K562 (cell line): ENCODE measurements around the gene DNAJB12. TPM values are rescaled to one million over a fixed set of nuclear protein-coding genes. Genes with fewer than 3 reads are reported as not detected.

Experiments
- ARHGAP35 ChIP-seq: fragments of 450-650 bp; IDR thresholded peaks from 2 replicates; pipeline ENCODE4 v1.6.1; 2018; ENCODE audit not compliant: partially characterized antibody
- NBN ChIP-seq: fragments of 450-650 bp; IDR thresholded peaks from 2 replicates; pipeline ENCODE4 v1.6.1; 2016; ENCODE audit warnings: low read depth, mild to moderate bottlenecking
- PHF21A ChIP-seq: fragments of 450-650 bp; IDR thresholded peaks from 2 replicates; pipeline ENCODE4 v1.6.1; 2017; ENCODE audit warnings: low read depth, borderline replicate concordance
- ZNF124 ChIP-seq: sonication (generic); formaldehyde crosslinking; IDR thresholded peaks from 2 replicates; pipeline ENCODE4 v1.8.1; 2022; ENCODE audit warnings: missing genetic modification reagents
- polyA plus RNA-seq, 8 experiments: library from polyadenylated mRNA; depleted of rRNA in 4 of 8; stranded (reverse) in 5 of 8; unstranded in 3 of 8; fragments of >200 nt; fragmentation: Nextera tagmentation in 2 of 8; fragmentation: Illumina TruSeq in 1 of 8; extraction: Ambion mirVana in 2 of 8; extraction: Trizol in 1 of 8; gene quantifications; 2 replicates each; pipeline versions ENCODE4 v1.2.1 to v1.2.3, GENCODE V29; 2011 to 2014; ENCODE audit warnings: inconsistent platforms in 1 of 8, missing spikeins in 1 of 8
- total RNA-seq, 7 experiments: library from RNA; depleted of rRNA in 6 of 7; stranded (reverse); fragments of >200 nt in 6 of 7; fragmentation: Illumina TruSeq in 2 of 7; extraction: Trizol in 2 of 7; gene quantifications; 2 replicates each; pipeline versions ENCODE4 v1.2.1 to v1.2.3, GENCODE V29; 2011 to 2021; ENCODE audit warnings: low replicate concordance in 1 of 7
- TF ChIP-seq, protein P1 (sequence below), 2 experiments: fragments of 450-650 bp; conservative IDR thresholded peaks; 2 replicates each; pipeline ENCODE4 v1.6.1; 2017; ENCODE audit warnings: mild to moderate bottlenecking in 2 of 2, moderate library complexity in 2 of 2
- TF ChIP-seq, protein P2 (sequence below): fragments of 450-650 bp; IDR thresholded peaks from one replicate; pipeline ENCODE4 v1.6.1; 2018; ENCODE audit warnings: mild to moderate bottlenecking, moderate library complexity; ENCODE audit not compliant: partially characterized antibody
- TF ChIP-seq, protein P3 (sequence below): fragments of 250-450 bp; sonication (Bioruptor Pico); IDR thresholded peaks from 2 replicates; pipeline ENCODE4 v1.8.0; 2022; ENCODE audit warnings: inconsistent platforms
- TF ChIP-seq, protein P4 (sequence below): fragments of 200-600 bp; sonication (generic); IDR thresholded peaks from one replicate; pipeline ENCODE4 v1.6.1; 2012; ENCODE audit warnings: mild to moderate bottlenecking, low read depth, low read length, inconsistent platforms
- TF ChIP-seq, protein P5 (sequence below): fragments of 200-800 bp; sonication (Bioruptor generic); IDR thresholded peaks from 2 replicates; pipeline ENCODE4 v1.6.1; 2017; ENCODE audit warnings: missing genetic modification characterization, missing compliant biosample characterization

The DNAJB12 gene
- total and polyA plus RNA-seq, 9 of the 15 experiments (the other 6 are each of a cell fraction or from before 2014, with no cell fraction given), result 3.5 to 31.5 (median 20.3) TPM

DNA sequence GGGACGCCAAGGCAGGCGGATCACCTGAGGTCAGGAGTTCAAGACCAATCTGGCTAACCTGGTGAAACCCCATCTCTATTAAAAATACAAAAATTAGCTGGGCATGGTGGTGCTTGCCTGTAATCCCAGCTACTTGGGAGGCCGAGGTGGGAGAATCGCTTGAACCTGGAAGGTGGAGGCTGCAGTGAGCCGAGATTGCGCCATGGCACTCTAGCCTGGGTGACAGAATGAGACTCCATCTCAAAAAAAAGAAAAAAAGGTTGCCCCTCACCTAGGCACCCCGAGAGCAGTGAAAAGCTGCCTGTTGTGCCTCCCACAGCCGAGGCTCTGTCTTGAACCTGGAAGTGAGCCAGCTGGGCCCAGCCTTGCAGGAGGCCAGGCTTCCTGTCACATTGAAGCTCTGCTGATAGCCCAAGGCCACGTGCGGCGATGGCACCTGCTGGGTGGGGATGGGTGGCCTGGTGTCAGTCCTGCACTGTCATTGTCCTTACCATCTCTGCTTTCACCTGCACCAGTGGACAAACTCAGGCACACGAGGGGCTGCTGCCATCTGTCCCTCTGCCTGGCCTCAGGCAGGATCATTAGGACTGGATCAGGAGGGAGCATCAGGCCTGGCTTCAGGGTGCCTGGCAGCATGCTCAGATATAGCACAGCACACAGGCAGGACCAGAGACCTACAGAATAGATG is 37.8 kb downstream of the DNAJB12 start (continued):
- TF ChIP-seq, protein P1, sequence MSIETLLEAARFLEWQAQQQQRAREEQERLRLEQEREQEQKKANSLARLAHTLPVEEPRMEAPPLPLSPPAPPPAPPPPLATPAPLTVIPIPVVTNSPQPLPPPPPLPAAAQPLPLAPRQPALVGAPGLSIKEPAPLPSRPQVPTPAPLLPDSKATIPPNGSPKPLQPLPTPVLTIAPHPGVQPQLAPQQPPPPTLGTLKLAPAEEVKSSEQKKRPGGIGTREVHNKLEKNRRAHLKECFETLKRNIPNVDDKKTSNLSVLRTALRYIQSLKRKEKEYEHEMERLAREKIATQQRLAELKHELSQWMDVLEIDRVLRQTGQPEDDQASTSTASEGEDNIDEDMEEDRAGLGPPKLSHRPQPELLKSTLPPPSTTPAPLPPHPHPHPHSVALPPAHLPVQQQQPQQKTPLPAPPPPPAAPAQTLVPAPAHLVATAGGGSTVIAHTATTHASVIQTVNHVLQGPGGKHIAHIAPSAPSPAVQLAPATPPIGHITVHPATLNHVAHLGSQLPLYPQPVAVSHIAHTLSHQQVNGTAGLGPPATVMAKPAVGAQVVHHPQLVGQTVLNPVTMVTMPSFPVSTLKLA (conservative IDR thresholded peaks at IDR 0.05), result peak; percentile 78 to 84
- no peak for TF ChIP-seq NBN
- no peak for TF ChIP-seq PHF21A
- TF ChIP-seq, protein P2, sequence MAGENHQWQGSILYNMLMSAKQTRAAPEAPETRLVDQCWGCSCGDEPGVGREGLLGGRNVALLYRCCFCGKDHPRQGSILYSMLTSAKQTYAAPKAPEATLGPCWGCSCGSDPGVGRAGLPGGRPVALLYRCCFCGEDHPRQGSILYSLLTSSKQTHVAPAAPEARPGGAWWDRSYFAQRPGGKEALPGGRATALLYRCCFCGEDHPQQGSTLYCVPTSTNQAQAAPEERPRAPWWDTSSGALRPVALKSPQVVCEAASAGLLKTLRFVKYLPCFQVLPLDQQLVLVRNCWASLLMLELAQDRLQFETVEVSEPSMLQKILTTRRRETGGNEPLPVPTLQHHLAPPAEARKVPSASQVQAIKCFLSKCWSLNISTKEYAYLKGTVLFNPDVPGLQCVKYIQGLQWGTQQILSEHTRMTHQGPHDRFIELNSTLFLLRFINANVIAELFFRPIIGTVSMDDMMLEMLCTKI, result no peak
- no peak for TF ChIP-seq ARHGAP35
- TF ChIP-seq, protein P3, sequence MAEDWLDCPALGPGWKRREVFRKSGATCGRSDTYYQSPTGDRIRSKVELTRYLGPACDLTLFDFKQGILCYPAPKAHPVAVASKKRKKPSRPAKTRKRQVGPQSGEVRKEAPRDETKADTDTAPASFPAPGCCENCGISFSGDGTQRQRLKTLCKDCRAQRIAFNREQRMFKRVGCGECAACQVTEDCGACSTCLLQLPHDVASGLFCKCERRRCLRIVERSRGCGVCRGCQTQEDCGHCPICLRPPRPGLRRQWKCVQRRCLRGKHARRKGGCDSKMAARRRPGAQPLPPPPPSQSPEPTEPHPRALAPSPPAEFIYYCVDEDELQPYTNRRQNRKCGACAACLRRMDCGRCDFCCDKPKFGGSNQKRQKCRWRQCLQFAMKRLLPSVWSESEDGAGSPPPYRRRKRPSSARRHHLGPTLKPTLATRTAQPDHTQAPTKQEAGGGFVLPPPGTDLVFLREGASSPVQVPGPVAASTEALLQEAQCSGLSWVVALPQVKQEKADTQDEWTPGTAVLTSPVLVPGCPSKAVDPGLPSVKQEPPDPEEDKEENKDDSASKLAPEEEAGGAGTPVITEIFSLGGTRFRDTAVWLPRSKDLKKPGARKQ (CRISPR knock-in tag), result no peak
- TF ChIP-seq ZNF124 (CRISPR knock-in tag), result no peak
- TF ChIP-seq, protein P4, sequence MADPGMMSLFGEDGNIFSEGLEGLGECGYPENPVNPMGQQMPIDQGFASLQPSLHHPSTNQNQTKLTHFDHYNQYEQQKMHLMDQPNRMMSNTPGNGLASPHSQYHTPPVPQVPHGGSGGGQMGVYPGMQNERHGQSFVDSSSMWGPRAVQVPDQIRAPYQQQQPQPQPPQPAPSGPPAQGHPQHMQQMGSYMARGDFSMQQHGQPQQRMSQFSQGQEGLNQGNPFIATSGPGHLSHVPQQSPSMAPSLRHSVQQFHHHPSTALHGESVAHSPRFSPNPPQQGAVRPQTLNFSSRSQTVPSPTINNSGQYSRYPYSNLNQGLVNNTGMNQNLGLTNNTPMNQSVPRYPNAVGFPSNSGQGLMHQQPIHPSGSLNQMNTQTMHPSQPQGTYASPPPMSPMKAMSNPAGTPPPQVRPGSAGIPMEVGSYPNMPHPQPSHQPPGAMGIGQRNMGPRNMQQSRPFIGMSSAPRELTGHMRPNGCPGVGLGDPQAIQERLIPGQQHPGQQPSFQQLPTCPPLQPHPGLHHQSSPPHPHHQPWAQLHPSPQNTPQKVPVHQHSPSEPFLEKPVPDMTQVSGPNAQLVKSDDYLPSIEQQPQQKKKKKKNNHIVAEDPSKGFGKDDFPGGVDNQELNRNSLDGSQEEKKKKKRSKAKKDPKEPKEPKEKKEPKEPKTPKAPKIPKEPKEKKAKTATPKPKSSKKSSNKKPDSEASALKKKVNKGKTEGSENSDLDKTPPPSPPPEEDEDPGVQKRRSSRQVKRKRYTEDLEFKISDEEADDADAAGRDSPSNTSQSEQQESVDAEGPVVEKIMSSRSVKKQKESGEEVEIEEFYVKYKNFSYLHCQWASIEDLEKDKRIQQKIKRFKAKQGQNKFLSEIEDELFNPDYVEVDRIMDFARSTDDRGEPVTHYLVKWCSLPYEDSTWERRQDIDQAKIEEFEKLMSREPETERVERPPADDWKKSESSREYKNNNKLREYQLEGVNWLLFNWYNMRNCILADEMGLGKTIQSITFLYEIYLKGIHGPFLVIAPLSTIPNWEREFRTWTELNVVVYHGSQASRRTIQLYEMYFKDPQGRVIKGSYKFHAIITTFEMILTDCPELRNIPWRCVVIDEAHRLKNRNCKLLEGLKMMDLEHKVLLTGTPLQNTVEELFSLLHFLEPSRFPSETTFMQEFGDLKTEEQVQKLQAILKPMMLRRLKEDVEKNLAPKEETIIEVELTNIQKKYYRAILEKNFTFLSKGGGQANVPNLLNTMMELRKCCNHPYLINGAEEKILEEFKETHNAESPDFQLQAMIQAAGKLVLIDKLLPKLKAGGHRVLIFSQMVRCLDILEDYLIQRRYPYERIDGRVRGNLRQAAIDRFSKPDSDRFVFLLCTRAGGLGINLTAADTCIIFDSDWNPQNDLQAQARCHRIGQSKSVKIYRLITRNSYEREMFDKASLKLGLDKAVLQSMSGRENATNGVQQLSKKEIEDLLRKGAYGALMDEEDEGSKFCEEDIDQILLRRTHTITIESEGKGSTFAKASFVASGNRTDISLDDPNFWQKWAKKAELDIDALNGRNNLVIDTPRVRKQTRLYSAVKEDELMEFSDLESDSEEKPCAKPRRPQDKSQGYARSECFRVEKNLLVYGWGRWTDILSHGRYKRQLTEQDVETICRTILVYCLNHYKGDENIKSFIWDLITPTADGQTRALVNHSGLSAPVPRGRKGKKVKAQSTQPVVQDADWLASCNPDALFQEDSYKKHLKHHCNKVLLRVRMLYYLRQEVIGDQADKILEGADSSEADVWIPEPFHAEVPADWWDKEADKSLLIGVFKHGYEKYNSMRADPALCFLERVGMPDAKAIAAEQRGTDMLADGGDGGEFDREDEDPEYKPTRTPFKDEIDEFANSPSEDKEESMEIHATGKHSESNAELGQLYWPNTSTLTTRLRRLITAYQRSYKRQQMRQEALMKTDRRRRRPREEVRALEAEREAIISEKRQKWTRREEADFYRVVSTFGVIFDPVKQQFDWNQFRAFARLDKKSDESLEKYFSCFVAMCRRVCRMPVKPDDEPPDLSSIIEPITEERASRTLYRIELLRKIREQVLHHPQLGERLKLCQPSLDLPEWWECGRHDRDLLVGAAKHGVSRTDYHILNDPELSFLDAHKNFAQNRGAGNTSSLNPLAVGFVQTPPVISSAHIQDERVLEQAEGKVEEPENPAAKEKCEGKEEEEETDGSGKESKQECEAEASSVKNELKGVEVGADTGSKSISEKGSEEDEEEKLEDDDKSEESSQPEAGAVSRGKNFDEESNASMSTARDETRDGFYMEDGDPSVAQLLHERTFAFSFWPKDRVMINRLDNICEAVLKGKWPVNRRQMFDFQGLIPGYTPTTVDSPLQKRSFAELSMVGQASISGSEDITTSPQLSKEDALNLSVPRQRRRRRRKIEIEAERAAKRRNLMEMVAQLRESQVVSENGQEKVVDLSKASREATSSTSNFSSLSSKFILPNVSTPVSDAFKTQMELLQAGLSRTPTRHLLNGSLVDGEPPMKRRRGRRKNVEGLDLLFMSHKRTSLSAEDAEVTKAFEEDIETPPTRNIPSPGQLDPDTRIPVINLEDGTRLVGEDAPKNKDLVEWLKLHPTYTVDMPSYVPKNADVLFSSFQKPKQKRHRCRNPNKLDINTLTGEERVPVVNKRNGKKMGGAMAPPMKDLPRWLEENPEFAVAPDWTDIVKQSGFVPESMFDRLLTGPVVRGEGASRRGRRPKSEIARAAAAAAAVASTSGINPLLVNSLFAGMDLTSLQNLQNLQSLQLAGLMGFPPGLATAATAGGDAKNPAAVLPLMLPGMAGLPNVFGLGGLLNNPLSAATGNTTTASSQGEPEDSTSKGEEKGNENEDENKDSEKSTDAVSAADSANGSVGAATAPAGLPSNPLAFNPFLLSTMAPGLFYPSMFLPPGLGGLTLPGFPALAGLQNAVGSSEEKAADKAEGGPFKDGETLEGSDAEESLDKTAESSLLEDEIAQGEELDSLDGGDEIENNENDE, result no peak
- TF ChIP-seq, protein P5, sequence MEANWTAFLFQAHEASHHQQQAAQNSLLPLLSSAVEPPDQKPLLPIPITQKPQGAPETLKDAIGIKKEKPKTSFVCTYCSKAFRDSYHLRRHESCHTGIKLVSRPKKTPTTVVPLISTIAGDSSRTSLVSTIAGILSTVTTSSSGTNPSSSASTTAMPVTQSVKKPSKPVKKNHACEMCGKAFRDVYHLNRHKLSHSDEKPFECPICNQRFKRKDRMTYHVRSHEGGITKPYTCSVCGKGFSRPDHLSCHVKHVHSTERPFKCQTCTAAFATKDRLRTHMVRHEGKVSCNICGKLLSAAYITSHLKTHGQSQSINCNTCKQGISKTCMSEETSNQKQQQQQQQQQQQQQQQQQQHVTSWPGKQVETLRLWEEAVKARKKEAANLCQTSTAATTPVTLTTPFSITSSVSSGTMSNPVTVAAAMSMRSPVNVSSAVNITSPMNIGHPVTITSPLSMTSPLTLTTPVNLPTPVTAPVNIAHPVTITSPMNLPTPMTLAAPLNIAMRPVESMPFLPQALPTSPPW (CRISPR knock-in tag), result no peak; the same call in 1 of the 2 replicates
